PC-3 (cell line): ENCODE measurements around the gene TNRC6B.

ENCODE experiments used
- EZH2 ChIP-seq: fragments of 300-600 bp; sonication (generic); IDR thresholded peaks from one replicate; pipeline ENCODE4 v1.6.1; 2017; ENCODE audit warnings: antibody characterized with exemption, mild to moderate bottlenecking, low read length; ENCODE audit not compliant: unreplicated experiment
- TF ChIP-seq, protein P1 (sequence below): fragments of 300-600 bp; sonication (generic); conservative IDR thresholded peaks from 2 replicates; pipeline ENCODE4 v1.5.1; 2017; ENCODE audit warnings: antibody characterized with exemption, low read depth, mild to moderate bottlenecking, low read length

DNA sequence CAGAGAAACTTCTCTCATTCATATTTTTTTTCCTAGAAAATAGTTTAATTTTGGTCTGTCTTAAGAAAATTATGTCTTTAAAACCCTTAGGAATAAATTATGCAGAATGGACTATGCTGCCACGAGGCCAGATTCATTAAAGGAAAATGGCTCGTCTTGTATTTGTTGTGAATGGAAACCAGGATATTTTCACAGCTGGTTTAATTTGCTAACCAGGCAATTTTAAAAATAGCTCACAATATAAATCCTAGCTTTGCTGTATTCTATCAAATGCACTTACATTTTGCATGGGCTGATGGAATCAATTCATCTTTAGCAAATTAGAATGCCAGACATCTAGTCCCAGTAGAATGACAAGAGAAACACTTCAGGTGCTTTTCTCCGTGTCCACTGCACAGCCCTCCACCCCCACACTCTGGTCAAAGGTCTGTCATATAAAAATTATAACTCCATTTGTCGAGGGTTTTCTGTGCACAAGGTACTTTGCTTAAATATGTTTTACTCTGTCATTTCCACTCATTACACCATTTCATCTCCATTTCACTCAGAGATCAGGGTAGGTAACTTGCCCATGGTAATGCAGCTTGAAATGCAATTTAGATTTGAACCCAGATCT lies 20.3 kb upstream of the TNRC6B start:
- TF ChIP-seq, protein P1, sequence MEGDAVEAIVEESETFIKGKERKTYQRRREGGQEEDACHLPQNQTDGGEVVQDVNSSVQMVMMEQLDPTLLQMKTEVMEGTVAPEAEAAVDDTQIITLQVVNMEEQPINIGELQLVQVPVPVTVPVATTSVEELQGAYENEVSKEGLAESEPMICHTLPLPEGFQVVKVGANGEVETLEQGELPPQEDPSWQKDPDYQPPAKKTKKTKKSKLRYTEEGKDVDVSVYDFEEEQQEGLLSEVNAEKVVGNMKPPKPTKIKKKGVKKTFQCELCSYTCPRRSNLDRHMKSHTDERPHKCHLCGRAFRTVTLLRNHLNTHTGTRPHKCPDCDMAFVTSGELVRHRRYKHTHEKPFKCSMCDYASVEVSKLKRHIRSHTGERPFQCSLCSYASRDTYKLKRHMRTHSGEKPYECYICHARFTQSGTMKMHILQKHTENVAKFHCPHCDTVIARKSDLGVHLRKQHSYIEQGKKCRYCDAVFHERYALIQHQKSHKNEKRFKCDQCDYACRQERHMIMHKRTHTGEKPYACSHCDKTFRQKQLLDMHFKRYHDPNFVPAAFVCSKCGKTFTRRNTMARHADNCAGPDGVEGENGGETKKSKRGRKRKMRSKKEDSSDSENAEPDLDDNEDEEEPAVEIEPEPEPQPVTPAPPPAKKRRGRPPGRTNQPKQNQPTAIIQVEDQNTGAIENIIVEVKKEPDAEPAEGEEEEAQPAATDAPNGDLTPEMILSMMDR = no peak
- TF ChIP-seq EZH2 = no peak
